Ramos (cell line): ENCODE measurements around the gene EXD1.
"Not testable (repeated sequence)": the region's sequence is repeated elsewhere in the genome, so short reads cannot be mapped to it uniquely, and the experiment has no call there.

Experiments
- in situ Hi-C: fragments of 300-500 bp; cut with MboI; formaldehyde crosslinking; loops from one replicate; pipeline ENCODE4 v1.14.3; 2022; ENCODE audit warnings: low sequenced_read_pairs; ENCODE audit not compliant: unreplicated experiment

EXD1 gene

GRCh38 chr15:41235228-41235627 is 4.7 kb upstream of the EXD1 start:
- in situ Hi-C loops, result not testable (repeated sequence)

GRCh38 chr15:41233367-41233771 is 2.8 kb upstream of the EXD1 start:
- in situ Hi-C loops, result no loop called here

GRCh38 chr15:41231422-41232226 is 1.1 kb upstream of the EXD1 start:
- in situ Hi-C loops, result no loop called here

- in situ Hi-C loops, result no loop called here
Measured at GRCh38 chr15:41230345-41230649, 260 bp downstream of the EXD1 start.

GRCh38 chr15:41219381-41219780 is 11.2 kb downstream of the EXD1 start:
- in situ Hi-C loops, result no loop called here

- in situ Hi-C loops, result no loop called here
Measured at GRCh38 chr15:41218851-41219250, 11.7 kb downstream of the EXD1 start.

- in situ Hi-C loops, result no loop called here
Measured at GRCh38 chr15:41215708-41216107, 14.8 kb downstream of the EXD1 start.

- in situ Hi-C loops, result no loop called here
Measured at GRCh38 chr15:41207687-41208448, 22.7 kb downstream of the EXD1 start.

- in situ Hi-C loops, result no loop called here
Measured at GRCh38 chr15:41205315-41205714, 25.2 kb downstream of the EXD1 start.

- in situ Hi-C loops, result no loop called here
Measured at GRCh38 chr15:41203395-41203794, 27.2 kb downstream of the EXD1 start.

- in situ Hi-C loops, result no loop called here
Measured at GRCh38 chr15:41199470-41199869, 31.1 kb downstream of the EXD1 start.

GRCh38 chr15:41194444-41194843 is 36.1 kb downstream of the EXD1 start:
- in situ Hi-C loops, result no loop called here

- in situ Hi-C loops, result no loop called here
Measured at GRCh38 chr15:41183581-41183980, 47.0 kb downstream of the EXD1 start.

- in situ Hi-C loops, result no loop called here
Measured at GRCh38 chr15:41182266-41182665, 48.3 kb downstream of the EXD1 start.

- in situ Hi-C loops, result no loop called here
Measured at GRCh38 chr15:41180206-41180789, 50.3 kb downstream of the EXD1 start.

- in situ Hi-C loops, result no loop called here
Measured at GRCh38 chr15:41169781-41170180, 60.8 kb downstream of the EXD1 start.

GRCh38 chr15:41169086-41169485 is 61.5 kb downstream of the EXD1 start:
- in situ Hi-C loops, result no loop called here

- in situ Hi-C loops, result no loop called here
Measured at GRCh38 chr15:41161736-41162135, 68.8 kb downstream of the EXD1 start.

GRCh38 chr15:41161336-41161735 is 69.2 kb downstream of the EXD1 start:
- in situ Hi-C loops, result no loop called here

- in situ Hi-C loops, result no loop called here
Measured at GRCh38 chr15:41160639-41161315, 69.8 kb downstream of the EXD1 start.

GRCh38 chr15:41154412-41154811 is 76.1 kb downstream of the EXD1 start:
- in situ Hi-C loops, result no loop called here
